GM19328 (cell line): ENCODE data around the gene ADAMTSL2.

Experiments used
- ATAC-seq: cut with Tn5 transposase; IDR thresholded peaks from one replicate; pipeline ENCODE4 v1.9.1; 2021; ENCODE audit warnings: mild to moderate bottlenecking, moderate library complexity; ENCODE audit not compliant: unreplicated experiment

ADAMTSL2 gene

GRCh38 chr9:133529874-133530273 lies 4.6 kb upstream of the ADAMTSL2 start:
- no peak for ATAC-seq

- no peak for ATAC-seq
Observed at GRCh38 chr9:133531293-133531692, 3.2 kb upstream of the ADAMTSL2 start.

GRCh38 chr9:133532937-133533668 lies 1.4 kb upstream of the ADAMTSL2 start:
- ATAC-seq: no peak

- no peak for ATAC-seq
Observed at GRCh38 chr9:133533857-133534256, 647 bp upstream of the ADAMTSL2 start.

- no peak for ATAC-seq
Observed at GRCh38 chr9:133535306-133535877, 888 bp downstream of the ADAMTSL2 start.

GRCh38 chr9:133536080-133536479 lies 1.6 kb downstream of the ADAMTSL2 start:
- ATAC-seq: no peak

- no peak for ATAC-seq
Observed at GRCh38 chr9:133536536-133536935, 2.0 kb downstream of the ADAMTSL2 start.

GRCh38 chr9:133537257-133537656 lies 2.8 kb downstream of the ADAMTSL2 start:
- no peak for ATAC-seq

GRCh38 chr9:133538176-133538575 lies 3.7 kb downstream of the ADAMTSL2 start:
- no peak for ATAC-seq

GRCh38 chr9:133538851-133539833 lies 4.6 kb downstream of the ADAMTSL2 start:
- no peak for ATAC-seq

- no peak for ATAC-seq
Observed at GRCh38 chr9:133539991-133540697, 5.6 kb downstream of the ADAMTSL2 start.

- no peak for ATAC-seq
Observed at GRCh38 chr9:133540698-133541025, 6.2 kb downstream of the ADAMTSL2 start.

GRCh38 chr9:133542002-133542401 lies 7.5 kb downstream of the ADAMTSL2 start:
- ATAC-seq: no peak

- no peak for ATAC-seq
Observed at GRCh38 chr9:133543772-133544467, 9.4 kb downstream of the ADAMTSL2 start.

- no peak for ATAC-seq
Observed at GRCh38 chr9:133545494-133546286, 11.2 kb downstream of the ADAMTSL2 start.

GRCh38 chr9:133546287-133546680 lies 11.8 kb downstream of the ADAMTSL2 start:
- ATAC-seq: no peak

- no peak for ATAC-seq
Observed at GRCh38 chr9:133547116-133547515, 12.6 kb downstream of the ADAMTSL2 start.

GRCh38 chr9:133551446-133551845 lies 16.9 kb downstream of the ADAMTSL2 start:
- no peak for ATAC-seq

- ATAC-seq: no peak
Observed at GRCh38 chr9:133552236-133552635, 17.7 kb downstream of the ADAMTSL2 start.

- ATAC-seq: no peak
Observed at GRCh38 chr9:133553123-133553522, 18.6 kb downstream of the ADAMTSL2 start.
